NCI-H2081 treated with DMSO at 0.1 percent for 48 hours (cell line): ENCODE results near the gene RINT1.
"Not testable (repeated sequence)": the region's sequence is repeated elsewhere in the genome, so short reads cannot be mapped to it uniquely, and the experiment has no call there.

Source experiments
- DNase-seq: peaks from one replicate; lab custom pipeline; 2025; lab: John Stamatoyannopoulos, UW

The RINT1 gene

GRCh38 chr7:105532709-105533460 lies 884 bp downstream of the RINT1 start:
- DNase-seq = no peak

DNA sequence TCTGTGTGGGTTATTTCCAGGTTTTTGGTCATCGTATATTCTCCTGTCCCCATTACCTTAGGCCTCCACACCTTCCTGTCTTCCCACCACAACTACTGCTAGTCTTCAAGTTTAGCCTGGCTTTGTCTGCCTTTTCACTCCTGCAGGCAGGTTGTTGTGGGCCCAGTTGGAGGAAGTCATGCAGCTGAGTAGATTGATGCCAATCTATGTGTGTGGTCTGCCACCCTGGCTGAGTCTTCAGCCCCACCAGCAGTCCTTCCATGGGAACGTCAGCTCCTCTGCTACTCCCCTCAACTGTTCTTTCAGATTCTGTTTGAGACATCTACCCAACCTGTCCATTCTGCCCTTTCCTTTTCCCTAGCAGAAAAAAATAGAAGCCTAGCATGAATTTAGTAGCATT lies 6.3 kb downstream of the RINT1 start:
- DNase-seq = no peak

DNA sequence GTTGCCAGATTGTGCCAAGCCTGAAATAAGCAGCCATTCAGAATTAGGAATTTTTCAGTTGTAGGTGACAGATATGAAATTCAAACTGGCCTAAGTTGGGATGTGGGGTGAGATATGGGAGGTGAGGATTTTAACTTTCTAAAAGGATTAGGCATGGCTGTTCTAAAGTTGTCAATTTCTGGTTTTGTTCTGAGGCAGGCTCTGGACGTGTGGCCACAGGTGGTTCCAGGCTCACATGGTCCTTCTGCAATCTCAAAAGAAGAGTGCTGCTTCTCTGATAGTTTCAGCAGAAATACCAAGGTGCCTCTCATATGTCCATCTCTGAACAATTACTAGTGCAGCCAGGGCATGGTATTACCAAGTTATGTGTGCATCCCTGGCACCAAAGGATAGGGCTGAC lies 27.9 kb downstream of the RINT1 start:
- DNase-seq = no peak

GRCh38 chr7:105565190-105565589 lies 33.2 kb downstream of the RINT1 start:
- no peak for DNase-seq

DNA sequence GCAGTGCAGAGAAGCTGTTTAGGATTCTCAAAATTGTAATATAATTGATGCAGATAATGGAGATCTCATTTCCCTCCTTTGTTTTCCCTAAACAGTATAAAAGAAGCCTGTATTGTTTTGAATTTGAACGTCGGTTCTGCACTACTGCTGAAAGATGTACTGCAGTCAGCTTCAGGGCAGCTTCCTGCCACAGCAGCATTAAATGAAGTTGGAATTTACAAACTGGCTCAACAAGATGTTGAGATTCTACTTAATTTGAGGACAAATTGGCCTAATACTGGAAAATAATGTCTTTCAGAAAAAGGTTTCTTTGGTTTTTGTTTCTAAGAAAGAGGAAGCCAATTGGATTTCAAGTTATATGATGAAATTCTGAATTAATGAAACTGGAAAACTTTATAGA lies 35.0 kb downstream of the RINT1 start:
- no peak for DNase-seq

GRCh38 chr7:105567821-105568220 lies 35.8 kb downstream of the RINT1 start:
- DNase-seq = no peak

- no peak for DNase-seq
These were observed 39.9 kb downstream of the RINT1 start for GRCh38 chr7:105571891-105572290.

GRCh38 chr7:105577251-105577650 lies 45.2 kb downstream of the RINT1 start:
- no peak for DNase-seq

DNA sequence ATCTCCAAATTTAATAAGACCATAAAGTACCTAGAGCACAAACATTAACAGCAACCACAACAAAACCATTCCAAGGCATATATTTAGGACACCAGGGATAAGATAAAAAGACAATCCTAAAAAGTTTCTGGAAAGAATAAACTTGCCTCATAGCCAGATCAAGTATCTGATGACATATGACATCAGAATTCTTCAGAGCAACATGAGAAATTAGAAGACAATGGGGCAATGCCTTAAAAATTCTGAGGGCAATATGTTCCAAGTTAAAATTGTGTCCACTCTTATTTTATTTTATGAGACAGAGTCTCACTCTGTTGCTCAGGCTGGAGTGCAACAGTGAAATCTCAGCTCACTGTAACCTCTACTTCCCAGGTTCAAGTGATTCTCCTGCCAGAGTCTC lies 46.5 kb downstream of the RINT1 start:
- DNase-seq = no peak

DNA sequence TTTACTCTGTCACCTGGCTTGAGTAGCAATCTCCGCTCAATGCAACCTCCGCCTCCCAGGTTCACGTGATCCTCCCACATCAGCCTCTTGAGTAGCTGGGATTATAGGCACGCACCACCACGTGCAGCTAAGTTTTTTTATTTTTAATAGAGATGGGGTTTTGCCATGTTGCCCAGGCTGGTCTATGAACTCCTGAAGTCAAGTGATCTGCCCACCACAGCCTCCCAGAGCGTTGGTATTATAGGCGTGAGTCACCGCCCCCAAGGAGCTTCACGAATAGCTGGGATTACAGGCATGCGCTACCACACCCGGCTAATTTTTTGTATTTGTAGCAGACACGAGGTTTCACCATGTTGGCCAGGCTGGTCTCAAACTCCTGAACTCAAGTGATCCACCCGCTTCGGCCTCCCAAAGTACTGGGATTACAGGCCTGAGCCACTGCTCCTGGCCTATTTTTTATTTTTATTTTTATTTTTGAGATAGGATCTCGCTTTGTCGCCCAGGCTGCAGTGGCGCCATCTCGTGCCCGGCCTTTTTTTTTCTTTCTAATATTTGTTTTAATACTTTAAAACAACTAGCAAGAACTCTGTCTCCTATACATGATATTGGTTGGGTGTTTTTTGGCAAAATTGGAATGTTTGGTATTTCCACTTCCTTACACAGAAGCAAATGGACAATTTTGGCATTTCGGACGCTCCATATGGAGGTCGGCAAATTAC lies 48.2 kb downstream of the RINT1 start:
- DNase-seq = no peak

DNA sequence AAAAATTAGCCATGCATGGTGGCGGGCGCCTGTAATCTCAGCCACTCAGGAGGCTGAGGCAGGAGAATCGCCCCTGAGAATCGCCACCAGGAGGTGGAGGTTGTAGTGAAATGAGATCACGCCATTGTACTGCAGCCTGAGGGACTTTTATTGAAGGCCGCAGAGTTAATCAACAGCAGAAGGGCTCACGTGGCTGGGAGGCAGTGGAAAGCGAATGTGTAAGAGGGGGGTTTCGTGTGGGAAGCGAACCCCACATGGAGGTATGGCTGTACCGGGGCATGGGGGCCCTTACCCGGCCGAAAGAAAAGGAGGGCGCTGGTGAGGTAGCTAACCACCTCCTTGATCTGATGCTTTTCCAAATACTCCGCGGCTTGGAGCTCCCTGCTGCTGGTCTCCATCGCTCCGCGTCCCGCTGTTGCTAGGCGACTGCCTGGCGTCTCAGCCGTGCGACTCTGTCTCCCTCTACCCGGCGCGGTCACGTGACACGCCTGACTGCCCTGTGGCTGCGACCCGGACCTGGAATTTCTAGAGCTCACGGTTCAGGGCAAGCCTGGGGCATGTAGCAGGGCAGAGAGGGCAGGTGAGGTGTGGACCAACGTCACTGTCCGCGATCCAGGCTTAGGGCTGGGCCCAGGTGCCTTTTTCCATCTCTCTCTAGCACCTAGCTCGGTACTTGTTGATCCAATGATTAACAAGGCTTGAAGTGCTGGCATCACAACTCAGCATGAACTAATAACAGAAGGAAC lies 49.2 kb downstream of the RINT1 start, which contains the start of gene EFCAB10:
Gene EFCAB10 (minus strand): TSS at position 428 of the 746 bp plus-strand sequence. CDS start 30 bp downstream, at position 398.
- no peak for DNase-seq

GRCh38 chr7:105583061-105583460 lies 51.1 kb downstream of the RINT1 start:
- DNase-seq = no peak

GRCh38 chr7:105584165-105584564 lies 52.2 kb downstream of the RINT1 start:
- DNase-seq = no peak

- no peak for DNase-seq
These were observed 54.0 kb downstream of the RINT1 start for GRCh38 chr7:105585850-105586500.

GRCh38 chr7:105587909-105588635 lies 56.1 kb downstream of the RINT1 start:
- no peak for DNase-seq

DNA sequence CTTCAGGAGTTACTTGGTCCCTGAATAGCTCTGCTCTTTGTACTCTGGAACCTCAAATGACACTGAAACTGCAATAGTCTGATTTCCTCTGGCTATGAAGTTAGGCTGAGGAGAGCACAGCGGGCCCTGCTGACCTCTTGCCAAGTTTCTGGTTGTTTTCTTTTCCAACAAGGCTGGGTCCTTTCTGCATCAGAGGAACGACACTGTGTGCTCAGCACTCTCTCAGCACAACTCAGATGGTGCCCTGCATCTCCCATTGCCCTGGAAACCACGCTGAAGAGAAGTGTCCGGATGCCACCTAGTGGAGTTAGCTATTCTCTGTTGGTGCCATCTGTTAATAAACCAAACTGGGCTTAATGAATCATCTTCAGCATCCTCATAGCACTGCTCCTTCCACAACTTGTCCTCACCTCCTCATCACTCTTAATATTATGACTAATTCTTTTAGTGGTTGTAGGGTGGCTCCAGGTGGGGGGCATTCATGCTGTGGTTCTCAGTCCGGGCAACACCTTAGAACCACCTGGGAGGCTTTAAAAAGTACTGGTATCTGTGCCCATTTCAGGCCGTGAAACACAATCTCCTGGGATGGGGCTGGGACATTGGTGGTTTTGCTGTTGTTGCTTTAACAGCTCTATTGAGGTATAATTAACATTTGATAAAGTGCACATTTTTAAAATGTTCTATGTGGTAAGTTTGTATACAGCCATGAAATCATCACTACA lies 57.5 kb downstream of the RINT1 start:
- DNase-seq = peak; percentile 47

DNA sequence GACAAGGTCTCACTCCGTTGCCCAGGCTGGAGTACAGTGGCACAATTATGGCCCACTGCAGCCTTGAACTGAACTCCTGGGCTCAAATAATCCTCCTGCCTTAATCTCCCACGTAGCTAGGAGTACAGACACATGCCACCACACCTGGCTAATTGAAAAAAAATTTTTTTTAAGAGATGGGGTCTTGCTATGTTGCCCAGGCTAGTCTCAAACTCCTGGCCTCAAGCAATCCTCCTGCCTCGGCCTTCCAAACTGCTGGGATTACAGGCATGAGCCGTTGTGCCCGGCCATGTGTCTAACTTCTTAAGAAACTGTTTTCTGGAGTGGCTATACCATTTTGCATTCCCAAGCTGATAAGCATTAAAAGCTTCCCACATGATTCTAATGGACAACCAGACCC lies 58.8 kb downstream of the RINT1 start:
- no peak for DNase-seq

GRCh38 chr7:105591522-105591921 lies 59.5 kb downstream of the RINT1 start:
- DNase-seq = no peak

DNA sequence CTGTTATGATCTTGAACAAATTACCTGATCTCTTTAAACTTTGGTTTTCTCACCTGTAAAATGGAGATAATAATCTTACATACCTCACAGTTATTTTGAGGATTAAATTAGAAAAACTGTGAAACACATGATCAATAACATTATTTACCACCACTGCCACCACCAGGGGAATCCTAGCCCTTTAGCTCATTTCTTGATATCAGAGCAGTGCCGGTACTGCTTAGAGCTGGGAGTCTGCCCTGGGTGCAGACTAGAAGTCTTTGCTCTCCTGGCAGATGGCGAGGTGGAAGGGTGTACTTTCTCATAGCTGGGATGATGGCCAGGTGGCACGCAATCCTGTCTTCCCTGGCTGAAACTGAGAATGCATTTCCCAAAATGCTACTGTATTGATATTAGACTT lies 62.0 kb downstream of the RINT1 start:
- no peak for DNase-seq

- no peak for DNase-seq
These were observed 64.9 kb downstream of the RINT1 start for GRCh38 chr7:105596866-105597265.

- not testable (repeated sequence) for DNase-seq
These were observed 67.1 kb downstream of the RINT1 start for GRCh38 chr7:105599080-105599479.
